Liver (tissue), 9 donors: ENCODE results near the gene EVA1C. TPM values are rescaled to one million over a fixed set of nuclear protein-coding genes. Genes with fewer than 3 reads are reported as not detected.

Experiments
- DNase-seq: peaks from one replicate; pipeline ENCODE4 v3.0.0-alpha.2; 2017; ENCODE audit warnings: low spot score
- H3K27ac ChIP-seq, 2 donors: one replicate each; pipeline ENCODE4 v1.7.0; 2013; ENCODE audit warnings: inconsistent platforms in 2 of 2, low read length in 2 of 2, control low read depth in 1 of 2, low read depth in 1 of 2, mild to moderate bottlenecking in 1 of 2
- H3K27me3 ChIP-seq, 4 donors: one replicate each; pipeline versions ENCODE4 v1.6.1 to v1.7.0; 2013; ENCODE audit warnings: low read length in 3 of 4, inconsistent platforms in 1 of 4, mild to moderate bottlenecking in 1 of 4, moderate library complexity in 1 of 4; ENCODE audit not compliant: control insufficient read depth in 4 of 4, insufficient read depth in 4 of 4
- H3K36me3 ChIP-seq, 4 donors: one replicate each; pipeline versions ENCODE4 v1.6.1 to v1.7.0; 2013; ENCODE audit warnings: low read length in 3 of 4, mild to moderate bottlenecking in 3 of 4, low read depth in 1 of 4, moderate library complexity in 1 of 4; ENCODE audit not compliant: control insufficient read depth in 4 of 4, insufficient read depth in 3 of 4
- H3K4me1 ChIP-seq, 4 donors: one replicate each; pipeline versions ENCODE4 v1.6.1 to v1.7.0; 2013; ENCODE audit warnings: low read length in 3 of 4, mild to moderate bottlenecking in 3 of 4, moderate library complexity in 1 of 4; ENCODE audit not compliant: control insufficient read depth in 4 of 4, insufficient read depth in 4 of 4
- H3K4me3 ChIP-seq, 3 donors: one replicate each; pipeline versions ENCODE4 v1.6.1 to v1.7.0; 2013; ENCODE audit warnings: low read length in 3 of 3, control low read depth in 1 of 3, low read depth in 1 of 3, mild to moderate bottlenecking in 1 of 3
- H3K9ac ChIP-seq, 2 donors: one replicate each; pipeline ENCODE4 v1.7.0; 2013; ENCODE audit warnings: low read length in 2 of 2, mild to moderate bottlenecking in 2 of 2, moderate library complexity in 2 of 2, control low read depth in 1 of 2, low read depth in 1 of 2
- H3K9me3 ChIP-seq, 4 donors: one replicate each; pipeline versions ENCODE4 v1.6.1 to v1.7.0; 2013; ENCODE audit warnings: low read length in 3 of 4; ENCODE audit not compliant: control insufficient read depth in 4 of 4
- CTCF ChIP-seq: fragments of 150-350 bp; IDR thresholded peaks from 2 replicates; pipeline ENCODE4 v1.5.1; 2017; ENCODE audit warnings: improper control_type of control experiment, low read depth, low read length; ENCODE audit not compliant: missing input control
- EGR1 ChIP-seq, 2 donors: IDR thresholded peaks; 2 replicates each; pipeline ENCODE4 v1.6.1; 2016 to 2018; ENCODE audit warnings: antibody characterized with exemption in 2 of 2, low read depth in 2 of 2
- FOXA1 ChIP-seq: IDR thresholded peaks from 2 replicates; pipeline ENCODE4 v1.6.1; 2016; ENCODE audit warnings: antibody characterized with exemption
- FOXA2 ChIP-seq: IDR thresholded peaks from 2 replicates; pipeline ENCODE4 v1.6.1; 2016; ENCODE audit warnings: antibody characterized with exemption
- GABPA ChIP-seq, 2 donors: IDR thresholded peaks in 1 of 2; conservative IDR thresholded peaks in 1 of 2; 2 replicates each; pipeline ENCODE4 v1.6.1; 2016; ENCODE audit warnings: antibody characterized with exemption in 2 of 2, mild to moderate bottlenecking in 1 of 2, moderate library complexity in 1 of 2
- HNF4A ChIP-seq, 2 donors: conservative IDR thresholded peaks; 2 replicates each; pipeline ENCODE4 v1.6.1; 2016; ENCODE audit warnings: antibody characterized with exemption in 2 of 2, mild to moderate bottlenecking in 2 of 2
- HNF4G ChIP-seq: IDR thresholded peaks from 2 replicates; pipeline ENCODE4 v1.6.1; 2016; ENCODE audit warnings: antibody characterized with exemption
- JUND ChIP-seq, 2 donors: IDR thresholded peaks; 2 replicates each; pipeline ENCODE4 v1.6.1; 2016; ENCODE audit warnings: antibody characterized with exemption in 2 of 2
- NR2F2 ChIP-seq: IDR thresholded peaks from 2 replicates; pipeline ENCODE4 v1.6.1; 2016; ENCODE audit warnings: antibody characterized with exemption
- RAD21 ChIP-seq, 2 donors: IDR thresholded peaks; 2 replicates each; pipeline ENCODE4 v1.6.1; 2016; ENCODE audit warnings: antibody characterized with exemption in 2 of 2, mild to moderate bottlenecking in 2 of 2
- RXRA ChIP-seq, 2 donors: IDR thresholded peaks; 2 replicates each; pipeline ENCODE4 v1.6.1; 2017 to 2018; ENCODE audit warnings: antibody characterized with exemption in 2 of 2, mild to moderate bottlenecking in 1 of 2
- SP1 ChIP-seq: IDR thresholded peaks from 2 replicates; pipeline ENCODE4 v1.6.1; 2018; ENCODE audit warnings: antibody characterized with exemption, mild to moderate bottlenecking
- TAF1 ChIP-seq: conservative IDR thresholded peaks from 2 replicates; pipeline ENCODE4 v1.6.1; 2016; ENCODE audit warnings: antibody characterized with exemption, mild to moderate bottlenecking
- YY1 ChIP-seq: IDR thresholded peaks from 2 replicates; pipeline ENCODE4 v1.6.1; 2016; ENCODE audit warnings: antibody characterized with exemption, mild to moderate bottlenecking
- WGBS: extraction: QIAGEN DNeasy Blood & Tissue Kit; methylation state at CpG from one replicate; pipeline ENCODE4 v1.1.7; 2013; 5-methylcytosine and 5-hydroxymethylcytosine counted together
- polyA plus RNA-seq, 2 donors: library from polyadenylated mRNA; stranded (reverse) in 1 of 2; unstranded in 1 of 2; fragments of 200-250 nt in 1 of 2; fragments of >200 nt in 1 of 2; fragmentation: Nextera tagmentation in 1 of 2; extraction: Ambion mirVana in 1 of 2; gene quantifications; one replicate each; pipeline versions ENCODE4 v1.2.1 to v1.2.3, GENCODE V29; 2013 to 2015
- total RNA-seq, 2 donors: library from RNA; depleted of rRNA; stranded (reverse); fragments of >200 nt; gene quantifications; one replicate each; pipeline ENCODE4 v1.2.3, GENCODE V29; 2014
- TF ChIP-seq, protein P1 (sequence below): IDR thresholded peaks from 2 replicates; pipeline ENCODE4 v1.6.1; 2016; ENCODE audit warnings: antibody characterized with exemption
- TF ChIP-seq, protein P2 (sequence below): IDR thresholded peaks from 2 replicates; pipeline ENCODE4 v1.6.1; 2016; ENCODE audit warnings: antibody characterized with exemption
- TF ChIP-seq, protein P3 (sequence below): IDR thresholded peaks from 2 replicates; pipeline ENCODE4 v1.6.1; 2016; ENCODE audit warnings: antibody characterized with exemption
- TF ChIP-seq, protein P4 (sequence below): IDR thresholded peaks from 2 replicates; pipeline ENCODE4 v1.6.1; 2016; ENCODE audit warnings: antibody characterized with exemption, mild to moderate bottlenecking
- donor health status: healthy.
- donor health status: healthy.
- donor health status: healthy.
- donor health status: healthy.
- donor health status: healthy.

Gene EVA1C
- total and polyA plus RNA-seq, 4 donors: 0.47 to 3.3 (median 2.4) TPM

- Histone ChIP-seq H3K4me3 (no peak overlapping the region), H3K36me3 (peaks cover 8 to 65% (median 19%) of the 10 kb centered on the region in 4 donors), H3K9ac (no peak overlapping the region), H3K4me1 (no peaks in the 10 kb centered on the region), H3K27me3 (no peaks in the 10 kb centered on the region), H3K27ac (no peak overlapping the region), H3K9me3 (no peaks in the 10 kb centered on the region)
- TF ChIP-seq YY1 (no peak), NR2F2 (no peak), GABPA (IDR thresholded peaks at IDR 0.05 in 1 of 2, conservative IDR thresholded peaks at IDR 0.05 in 1 of 2) (no peak), SP1 (no peak), TAF1 (no peak), CTCF (no peak), JUND (IDR thresholded peaks at IDR 0.05) (no peak), EGR1 (IDR thresholded peaks at IDR 0.05; ENCODE audit: low read depth in 2 of 2) (no peak), FOXA2 (no peak), RAD21 (IDR thresholded peaks at IDR 0.05) (no peak), HNF4G (no peak), RXRA (IDR thresholded peaks at IDR 0.05) (no peak), HNF4A (conservative IDR thresholded peaks at IDR 0.05) (no peak), FOXA1 (no peak)
- TF ChIP-seq, protein P1, sequence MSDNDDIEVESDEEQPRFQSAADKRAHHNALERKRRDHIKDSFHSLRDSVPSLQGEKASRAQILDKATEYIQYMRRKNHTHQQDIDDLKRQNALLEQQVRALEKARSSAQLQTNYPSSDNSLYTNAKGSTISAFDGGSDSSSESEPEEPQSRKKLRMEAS: no peak
- TF ChIP-seq, protein P2, sequence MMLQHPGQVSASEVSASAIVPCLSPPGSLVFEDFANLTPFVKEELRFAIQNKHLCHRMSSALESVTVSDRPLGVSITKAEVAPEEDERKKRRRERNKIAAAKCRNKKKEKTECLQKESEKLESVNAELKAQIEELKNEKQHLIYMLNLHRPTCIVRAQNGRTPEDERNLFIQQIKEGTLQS: no peak
- TF ChIP-seq, protein P3, sequence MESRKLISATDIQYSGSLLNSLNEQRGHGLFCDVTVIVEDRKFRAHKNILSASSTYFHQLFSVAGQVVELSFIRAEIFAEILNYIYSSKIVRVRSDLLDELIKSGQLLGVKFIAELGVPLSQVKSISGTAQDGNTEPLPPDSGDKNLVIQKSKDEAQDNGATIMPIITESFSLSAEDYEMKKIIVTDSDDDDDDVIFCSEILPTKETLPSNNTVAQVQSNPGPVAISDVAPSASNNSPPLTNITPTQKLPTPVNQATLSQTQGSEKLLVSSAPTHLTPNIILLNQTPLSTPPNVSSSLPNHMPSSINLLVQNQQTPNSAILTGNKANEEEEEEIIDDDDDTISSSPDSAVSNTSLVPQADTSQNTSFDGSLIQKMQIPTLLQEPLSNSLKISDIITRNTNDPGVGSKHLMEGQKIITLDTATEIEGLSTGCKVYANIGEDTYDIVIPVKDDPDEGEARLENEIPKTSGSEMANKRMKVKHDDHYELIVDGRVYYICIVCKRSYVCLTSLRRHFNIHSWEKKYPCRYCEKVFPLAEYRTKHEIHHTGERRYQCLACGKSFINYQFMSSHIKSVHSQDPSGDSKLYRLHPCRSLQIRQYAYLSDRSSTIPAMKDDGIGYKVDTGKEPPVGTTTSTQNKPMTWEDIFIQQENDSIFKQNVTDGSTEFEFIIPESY: no peak
- TF ChIP-seq, protein P4, sequence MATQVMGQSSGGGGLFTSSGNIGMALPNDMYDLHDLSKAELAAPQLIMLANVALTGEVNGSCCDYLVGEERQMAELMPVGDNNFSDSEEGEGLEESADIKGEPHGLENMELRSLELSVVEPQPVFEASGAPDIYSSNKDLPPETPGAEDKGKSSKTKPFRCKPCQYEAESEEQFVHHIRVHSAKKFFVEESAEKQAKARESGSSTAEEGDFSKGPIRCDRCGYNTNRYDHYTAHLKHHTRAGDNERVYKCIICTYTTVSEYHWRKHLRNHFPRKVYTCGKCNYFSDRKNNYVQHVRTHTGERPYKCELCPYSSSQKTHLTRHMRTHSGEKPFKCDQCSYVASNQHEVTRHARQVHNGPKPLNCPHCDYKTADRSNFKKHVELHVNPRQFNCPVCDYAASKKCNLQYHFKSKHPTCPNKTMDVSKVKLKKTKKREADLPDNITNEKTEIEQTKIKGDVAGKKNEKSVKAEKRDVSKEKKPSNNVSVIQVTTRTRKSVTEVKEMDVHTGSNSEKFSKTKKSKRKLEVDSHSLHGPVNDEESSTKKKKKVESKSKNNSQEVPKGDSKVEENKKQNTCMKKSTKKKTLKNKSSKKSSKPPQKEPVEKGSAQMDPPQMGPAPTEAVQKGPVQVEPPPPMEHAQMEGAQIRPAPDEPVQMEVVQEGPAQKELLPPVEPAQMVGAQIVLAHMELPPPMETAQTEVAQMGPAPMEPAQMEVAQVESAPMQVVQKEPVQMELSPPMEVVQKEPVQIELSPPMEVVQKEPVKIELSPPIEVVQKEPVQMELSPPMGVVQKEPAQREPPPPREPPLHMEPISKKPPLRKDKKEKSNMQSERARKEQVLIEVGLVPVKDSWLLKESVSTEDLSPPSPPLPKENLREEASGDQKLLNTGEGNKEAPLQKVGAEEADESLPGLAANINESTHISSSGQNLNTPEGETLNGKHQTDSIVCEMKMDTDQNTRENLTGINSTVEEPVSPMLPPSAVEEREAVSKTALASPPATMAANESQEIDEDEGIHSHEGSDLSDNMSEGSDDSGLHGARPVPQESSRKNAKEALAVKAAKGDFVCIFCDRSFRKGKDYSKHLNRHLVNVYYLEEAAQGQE: no peak
- 84% methylated on average over 3 of the region's 3 CpGs for WGBS
- DNase-seq: no peak
These were observed 39.8 kb upstream of the EVA1C start for GRCh38 chr21:32372755-32373154.
